WI38 (cell line): Measurements from ENCODE around the gene CDC42SE2.
"Not testable (repeated sequence)": the region's sequence is repeated elsewhere in the genome, so short reads cannot be mapped to it uniquely, and the experiment has no call there.

Experiments used
- H3K4me3 ChIP-seq: 2 replicates; pipeline ENCODE4 v1.5.1; 2011; ENCODE audit warnings: low read depth, mild to moderate bottlenecking, control low read depth, low read length
- TF ChIP-seq, protein P1 (sequence below): IDR thresholded peaks from 2 replicates; pipeline ENCODE4 v1.5.1; 2012; ENCODE audit warnings: low read depth, mild to moderate bottlenecking, control low read depth, low read length

The CDC42SE2 gene

DNA sequence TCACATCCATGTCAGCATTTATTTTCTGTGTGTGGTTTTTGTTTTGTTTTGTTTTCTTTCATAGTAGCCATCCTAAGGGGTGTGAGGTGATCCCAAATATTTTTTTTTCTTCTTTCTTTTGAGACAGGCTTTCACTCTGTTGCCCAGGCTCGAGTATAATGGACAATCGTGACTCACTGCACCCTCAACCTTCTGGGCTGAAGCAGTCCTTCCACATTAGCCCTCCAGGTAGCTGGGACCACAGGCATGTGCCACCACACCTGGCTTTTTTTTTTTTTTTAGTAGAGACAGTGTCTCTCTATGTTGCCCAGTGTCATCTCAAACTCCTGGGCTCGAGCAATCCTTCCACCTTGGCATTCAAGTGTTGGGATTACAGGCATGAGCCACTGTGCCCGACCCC, 59.1 kb downstream of the CDC42SE2 start:
- TF ChIP-seq, protein P1, sequence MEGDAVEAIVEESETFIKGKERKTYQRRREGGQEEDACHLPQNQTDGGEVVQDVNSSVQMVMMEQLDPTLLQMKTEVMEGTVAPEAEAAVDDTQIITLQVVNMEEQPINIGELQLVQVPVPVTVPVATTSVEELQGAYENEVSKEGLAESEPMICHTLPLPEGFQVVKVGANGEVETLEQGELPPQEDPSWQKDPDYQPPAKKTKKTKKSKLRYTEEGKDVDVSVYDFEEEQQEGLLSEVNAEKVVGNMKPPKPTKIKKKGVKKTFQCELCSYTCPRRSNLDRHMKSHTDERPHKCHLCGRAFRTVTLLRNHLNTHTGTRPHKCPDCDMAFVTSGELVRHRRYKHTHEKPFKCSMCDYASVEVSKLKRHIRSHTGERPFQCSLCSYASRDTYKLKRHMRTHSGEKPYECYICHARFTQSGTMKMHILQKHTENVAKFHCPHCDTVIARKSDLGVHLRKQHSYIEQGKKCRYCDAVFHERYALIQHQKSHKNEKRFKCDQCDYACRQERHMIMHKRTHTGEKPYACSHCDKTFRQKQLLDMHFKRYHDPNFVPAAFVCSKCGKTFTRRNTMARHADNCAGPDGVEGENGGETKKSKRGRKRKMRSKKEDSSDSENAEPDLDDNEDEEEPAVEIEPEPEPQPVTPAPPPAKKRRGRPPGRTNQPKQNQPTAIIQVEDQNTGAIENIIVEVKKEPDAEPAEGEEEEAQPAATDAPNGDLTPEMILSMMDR = no peak
- no peak overlapping the region for H3K4me3 ChIP-seq

- TF ChIP-seq, protein P1 = no peak
- no peak overlapping the region for H3K4me3 ChIP-seq
Measured at GRCh38 chr5:131323378-131323777, 59.5 kb downstream of the CDC42SE2 start.

- H3K4me3 ChIP-seq = no peak overlapping the region
- TF ChIP-seq, protein P1 = no peak
Measured at GRCh38 chr5:131324303-131324702, 60.5 kb downstream of the CDC42SE2 start.

DNA sequence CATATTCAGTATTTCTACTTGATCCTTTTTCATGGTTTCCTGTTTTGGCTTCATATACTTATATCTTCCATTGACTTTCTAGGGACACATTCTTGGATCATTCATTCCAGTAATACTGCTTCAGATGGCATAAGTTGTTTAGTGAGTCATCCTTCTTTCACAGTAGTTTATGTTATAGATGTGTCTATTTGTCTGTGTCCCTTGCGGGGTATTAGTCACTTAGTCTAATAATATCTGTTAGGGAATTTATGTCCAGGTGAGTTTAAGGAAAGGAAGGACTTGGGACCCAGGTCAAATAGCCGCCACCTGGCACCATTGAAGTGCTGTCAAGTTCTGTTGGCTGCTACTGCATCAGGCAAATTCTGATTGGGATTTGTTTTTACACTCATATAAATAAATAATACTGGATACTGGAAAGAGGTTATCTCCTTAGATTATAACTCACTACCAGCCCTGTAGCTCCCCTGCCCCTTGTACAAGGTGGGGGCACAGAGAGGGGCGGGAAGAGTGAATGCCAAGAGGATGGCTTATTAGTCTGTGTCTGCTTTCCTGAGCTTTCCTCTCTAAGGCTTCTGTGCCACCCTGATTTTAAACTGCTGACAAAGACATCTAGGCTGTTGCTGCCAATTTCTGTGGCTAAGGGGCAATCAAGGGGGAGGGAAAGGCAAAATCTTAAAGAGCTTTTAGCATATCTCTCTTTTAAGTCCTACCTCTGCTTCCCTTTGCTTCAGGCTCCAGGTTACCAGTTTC, 64.9 kb downstream of the CDC42SE2 start:
- TF ChIP-seq, protein P1 = no peak
- H3K4me3 ChIP-seq = no peak overlapping the region

GRCh38 chr5:131329286-131329560, 65.4 kb downstream of the CDC42SE2 start:
- TF ChIP-seq, protein P1 = no peak
- H3K4me3 ChIP-seq = no peak overlapping the region

- no peak overlapping the region for H3K4me3 ChIP-seq
- TF ChIP-seq, protein P1 = no peak
Measured at GRCh38 chr5:131330031-131330430, 66.2 kb downstream of the CDC42SE2 start.

DNA sequence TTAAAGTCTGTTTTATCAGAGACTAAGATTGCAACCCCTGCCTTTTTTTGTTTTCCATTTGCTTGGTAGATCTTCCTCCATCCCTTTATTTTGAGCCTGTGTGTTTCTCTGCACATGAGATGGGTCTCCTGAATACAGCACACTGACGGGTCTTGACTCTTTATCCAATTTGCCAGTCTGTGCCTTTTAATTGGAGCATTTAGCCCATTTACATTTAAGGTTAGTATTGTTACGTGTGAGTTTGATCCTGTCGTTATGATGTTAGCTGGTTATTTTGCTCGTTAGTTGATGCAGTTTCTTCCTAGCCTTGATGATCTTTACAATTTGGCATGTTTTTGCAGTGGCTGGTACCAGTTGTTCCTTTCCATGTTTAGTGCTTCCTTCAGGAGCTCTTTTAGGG, 71.9 kb downstream of the CDC42SE2 start:
- H3K4me3 ChIP-seq = not testable (repeated sequence)

DNA sequence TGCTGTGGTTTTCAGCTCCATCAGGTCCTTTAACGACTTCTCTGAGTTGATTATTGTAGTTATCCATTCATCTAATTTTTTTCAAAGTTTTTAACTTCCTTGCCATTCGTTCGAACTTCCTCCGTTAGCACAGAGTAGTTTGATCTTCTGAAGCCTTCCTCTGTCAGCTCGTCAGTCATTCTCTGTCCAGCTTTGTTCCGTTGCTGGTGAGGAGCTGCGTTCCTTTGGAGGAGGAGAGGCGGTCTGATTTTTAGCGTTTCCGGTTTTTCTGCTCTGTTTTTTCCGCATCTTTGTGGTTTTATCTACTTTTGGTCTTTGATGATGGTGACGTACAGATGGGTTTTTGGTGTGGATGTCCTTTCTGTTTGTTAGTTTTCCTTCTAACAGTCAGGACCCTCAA, 72.9 kb downstream of the CDC42SE2 start:
- H3K4me3 ChIP-seq = not testable (repeated sequence)

DNA sequence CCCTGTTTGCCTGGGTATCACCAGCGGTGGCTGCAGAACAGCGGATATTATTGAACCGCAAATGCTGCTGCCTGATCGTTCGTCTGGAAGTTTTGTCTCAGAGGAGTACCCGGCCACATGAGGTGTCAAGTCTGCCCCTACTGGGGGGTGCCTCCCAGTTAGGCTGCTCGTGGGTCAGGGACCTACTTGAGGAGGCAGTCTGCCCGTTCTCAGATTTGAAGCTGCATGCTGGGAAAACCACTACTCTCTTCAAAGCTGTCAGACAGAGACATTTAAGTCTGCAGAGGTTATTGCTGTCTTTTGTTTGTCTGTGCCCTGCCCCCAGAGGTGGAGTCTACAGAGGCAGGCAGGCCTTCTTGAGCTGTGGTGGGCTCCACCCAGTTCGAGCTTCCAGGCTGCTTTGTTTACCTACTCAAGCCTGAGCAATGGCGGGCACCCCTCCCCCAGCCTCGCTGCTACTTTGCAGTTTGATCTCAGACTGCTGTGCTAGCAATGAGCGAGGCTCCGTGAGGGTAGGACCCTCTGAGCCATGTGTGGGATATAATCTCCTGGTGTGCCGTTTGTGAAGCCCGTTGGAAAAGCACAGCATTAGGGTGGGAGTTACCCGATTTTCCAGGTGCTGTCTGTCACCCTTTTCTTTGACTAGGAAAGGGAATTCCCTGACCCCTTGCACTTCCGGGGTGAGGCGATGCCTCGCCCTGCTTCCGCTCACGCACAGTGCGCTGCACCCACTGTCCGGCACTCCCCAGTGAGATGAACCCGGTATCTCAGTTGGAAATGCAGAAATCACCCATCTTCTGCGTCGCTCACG, 73.6 kb downstream of the CDC42SE2 start:
- not testable (repeated sequence) for H3K4me3 ChIP-seq
